GM18907 (cell line): ENCODE measurements around the gene ABLIM2.

Source experiments
- ATAC-seq: cut with Tn5 transposase; IDR thresholded peaks from one replicate; pipeline ENCODE4 v1.9.1; 2021; ENCODE audit warnings: mild to moderate bottlenecking, moderate library complexity; ENCODE audit not compliant: unreplicated experiment

The ABLIM2 gene

DNA sequence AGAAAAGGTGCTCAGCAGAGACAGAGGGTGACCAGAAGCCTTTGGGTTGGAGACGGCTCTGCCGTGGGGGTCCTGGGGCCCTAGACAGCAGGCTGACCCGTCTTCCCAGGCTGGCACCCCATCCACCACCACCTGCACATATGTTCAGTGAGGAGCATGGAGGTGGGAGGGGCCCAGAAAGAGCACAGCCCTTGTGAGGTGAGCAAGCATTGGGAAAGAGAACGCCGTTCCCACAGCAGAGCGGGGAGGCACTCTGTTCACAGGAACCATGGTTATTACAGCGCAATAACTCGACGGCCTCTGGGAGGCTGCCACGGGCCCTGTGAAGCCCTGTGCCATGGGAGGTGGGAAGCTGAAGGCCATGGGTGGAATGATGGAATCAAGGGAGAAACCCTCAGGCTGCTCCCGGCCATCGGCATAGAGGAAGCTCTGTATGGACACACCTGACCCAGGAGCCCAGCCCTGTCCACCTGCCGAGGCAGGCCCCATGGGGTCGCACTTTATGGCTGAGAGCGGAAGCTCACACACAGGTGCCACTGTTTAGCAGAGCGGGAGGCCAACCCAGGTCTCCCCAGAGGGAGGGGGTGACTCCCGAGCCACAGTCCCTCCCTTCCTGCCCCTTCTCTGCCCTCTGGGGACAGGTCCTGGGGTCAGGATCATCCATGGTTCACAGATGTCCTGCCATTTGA is 125.4 kb downstream of the ABLIM2 start:
- ATAC-seq = no peak

DNA sequence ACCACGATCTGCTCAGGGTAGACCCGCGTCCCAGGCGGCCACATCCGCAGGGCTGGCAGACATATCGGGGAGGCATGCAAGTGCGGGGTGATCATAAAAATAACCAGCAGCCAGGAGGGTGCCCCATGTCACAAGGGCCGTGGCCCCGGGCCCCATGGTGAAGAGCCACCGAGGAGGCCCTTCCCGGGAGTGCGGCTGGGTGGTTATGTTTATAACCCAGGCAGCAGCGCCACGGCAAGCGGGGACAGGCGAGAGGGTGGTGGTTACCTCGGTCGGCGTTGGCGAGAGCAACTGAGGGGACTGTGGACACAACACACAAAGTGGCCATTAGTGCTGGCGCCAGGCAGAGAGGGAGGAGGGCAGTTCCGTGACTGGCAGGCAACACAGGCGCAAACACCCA is 126.2 kb downstream of the ABLIM2 start:
- ATAC-seq = no peak

DNA sequence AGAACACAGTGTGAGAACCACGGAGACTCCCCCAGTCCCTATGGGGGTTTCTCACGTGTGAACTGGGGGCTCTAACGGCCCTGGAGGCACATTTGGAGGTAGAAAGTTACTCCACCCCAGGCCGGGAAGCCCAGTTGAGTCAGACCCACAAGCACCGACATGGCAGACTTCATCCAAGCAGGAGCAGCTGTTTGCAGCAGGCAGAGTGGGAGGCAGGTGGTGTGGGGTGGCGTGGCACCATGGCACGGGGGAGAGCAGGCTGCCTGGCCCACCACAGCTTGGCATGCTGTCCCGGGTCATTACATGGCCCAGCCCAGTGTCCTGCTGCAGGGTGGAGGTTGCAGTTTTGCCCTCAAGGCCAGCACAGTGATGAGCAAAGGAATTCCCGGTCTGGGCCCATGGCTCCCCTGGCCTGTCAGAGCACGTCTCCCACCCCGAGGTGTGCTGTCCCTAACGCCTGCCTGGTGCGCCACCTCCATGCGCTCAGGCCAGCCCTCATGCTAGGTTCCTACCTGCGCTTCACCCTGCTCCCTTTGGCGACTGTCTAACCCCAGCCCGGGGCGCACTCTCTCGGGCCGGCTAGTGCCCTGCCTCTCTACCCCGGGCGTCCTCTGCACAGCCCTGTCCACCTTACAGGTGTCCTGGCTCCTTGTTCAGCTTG is 128.4 kb downstream of the ABLIM2 start:
- no peak for ATAC-seq

- no peak for ATAC-seq
Measured at GRCh38 chr4:8029689-8030088, 128.9 kb downstream of the ABLIM2 start.

DNA sequence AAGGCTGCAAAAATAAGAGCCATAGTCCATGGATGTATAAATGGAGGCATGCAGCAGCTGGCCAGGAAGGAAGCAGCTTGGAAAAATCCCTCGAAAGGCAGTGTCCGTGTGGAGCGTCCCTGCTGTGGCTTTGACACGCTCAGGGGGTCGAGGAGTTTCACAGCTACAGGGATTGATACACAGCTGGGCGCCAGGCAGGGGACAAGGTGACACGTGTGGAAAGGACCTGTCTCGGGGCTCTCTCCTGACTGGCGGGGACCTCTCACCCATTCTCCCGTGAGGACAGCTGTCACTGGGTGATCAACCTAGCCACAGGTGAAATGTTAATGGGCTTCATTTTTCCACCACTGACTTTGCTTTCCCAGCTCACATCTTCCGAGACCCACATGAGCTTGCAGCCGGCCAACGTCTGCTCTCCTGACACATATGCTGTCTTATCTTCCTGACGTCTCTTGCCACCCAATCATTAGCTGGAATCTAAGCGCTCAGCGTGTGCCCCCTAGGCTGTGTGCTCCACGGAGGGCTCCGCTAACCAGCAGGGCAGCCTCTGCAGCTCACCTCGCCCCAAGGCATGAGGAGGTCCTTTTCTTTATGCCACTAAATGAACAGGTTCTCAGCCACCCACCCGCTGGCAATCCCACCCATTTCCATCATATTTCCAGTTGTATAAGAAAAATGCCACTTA is 129.6 kb downstream of the ABLIM2 start:
- no peak for ATAC-seq

GRCh38 chr4:8028368-8028767 is 130.2 kb downstream of the ABLIM2 start:
- no peak for ATAC-seq

DNA sequence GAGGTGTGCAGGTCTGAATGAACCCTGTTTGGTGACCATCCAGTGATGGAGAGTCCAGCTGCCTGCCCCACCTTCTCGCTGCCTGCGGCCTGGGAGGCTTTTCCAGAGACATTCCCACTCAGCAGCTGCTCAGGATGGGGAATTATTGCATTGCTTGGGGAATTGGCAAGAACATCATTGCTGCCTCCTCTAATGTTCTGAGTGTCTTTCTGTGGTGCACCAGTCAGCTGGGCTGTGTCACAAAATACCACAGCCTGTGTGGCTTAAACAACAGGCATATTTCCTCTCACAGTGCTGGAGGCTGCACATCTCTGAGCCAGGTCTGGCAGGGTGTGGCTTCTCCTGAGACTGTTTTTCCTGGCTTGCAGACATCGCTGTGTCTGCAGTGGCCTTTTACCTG is 132.2 kb downstream of the ABLIM2 start:
- ATAC-seq = no peak

GRCh38 chr4:8025668-8026067 is 132.9 kb downstream of the ABLIM2 start:
- no peak for ATAC-seq

- ATAC-seq = no peak
Measured at GRCh38 chr4:8024073-8024786, 134.4 kb downstream of the ABLIM2 start.

DNA sequence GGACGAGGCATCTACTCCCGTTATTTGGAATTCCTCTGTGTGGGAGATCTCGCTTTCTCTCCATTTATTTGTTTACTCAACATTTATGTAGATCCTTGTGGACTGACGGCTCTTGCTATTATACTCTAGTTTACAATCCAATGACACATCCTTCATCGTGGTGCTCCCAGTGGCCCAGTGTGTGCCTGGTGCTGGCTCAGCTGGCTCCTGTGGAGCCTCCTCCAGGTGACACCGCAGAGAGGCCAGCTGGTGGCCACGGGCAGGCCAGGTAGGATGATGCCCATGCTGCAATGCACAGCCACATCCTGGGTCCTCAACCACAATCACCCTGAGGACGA is 134.9 kb downstream of the ABLIM2 start:
- ATAC-seq = no peak

- ATAC-seq = no peak
Measured at GRCh38 chr4:8022767-8023695, 135.6 kb downstream of the ABLIM2 start.

DNA sequence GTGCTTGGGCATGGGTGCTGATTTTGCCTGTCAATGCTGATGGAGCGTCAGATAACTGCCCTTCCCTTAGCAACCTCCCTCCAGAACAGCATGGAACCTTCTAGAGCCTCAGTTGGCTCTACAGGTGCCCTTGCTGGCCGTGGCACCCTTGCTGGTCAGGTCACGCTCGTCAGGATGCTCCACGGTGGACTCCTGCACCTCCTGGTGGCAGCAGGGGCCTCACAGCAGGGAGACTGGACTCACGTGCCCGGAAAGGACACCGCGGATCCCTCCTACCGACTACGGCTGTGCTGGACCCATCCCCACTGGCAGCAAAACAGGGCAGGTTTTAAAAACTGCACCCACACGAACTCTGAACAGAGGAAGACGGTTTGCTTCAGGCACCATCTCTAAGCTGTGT is 136.8 kb downstream of the ABLIM2 start:
- ATAC-seq = no peak

GRCh38 chr4:8019396-8020365 is 138.9 kb downstream of the ABLIM2 start:
- ATAC-seq = no peak

- no peak for ATAC-seq
Measured at GRCh38 chr4:8016527-8016926, 142.1 kb downstream of the ABLIM2 start.

DNA sequence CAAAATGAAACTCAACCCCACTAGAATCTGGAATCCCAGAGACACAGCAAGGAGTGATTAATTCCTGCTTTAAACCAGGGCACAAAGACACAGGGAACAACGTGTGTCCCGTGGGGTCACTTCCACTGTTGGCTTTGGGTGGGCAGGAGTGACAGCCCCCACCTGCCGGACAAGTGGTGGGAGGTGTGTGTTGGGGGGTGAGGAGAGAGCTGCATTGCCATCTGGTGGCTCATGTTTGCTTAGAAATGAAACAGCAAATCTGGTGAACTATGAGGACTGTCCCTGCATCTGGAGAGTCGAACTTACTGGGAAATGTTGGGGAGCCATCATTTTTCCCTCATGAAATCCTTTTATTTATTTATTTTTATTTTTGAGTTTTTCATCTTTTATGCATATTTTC is 143.1 kb downstream of the ABLIM2 start:
- ATAC-seq = no peak

- no peak for ATAC-seq
Measured at GRCh38 chr4:8013976-8014726, 144.5 kb downstream of the ABLIM2 start.

DNA sequence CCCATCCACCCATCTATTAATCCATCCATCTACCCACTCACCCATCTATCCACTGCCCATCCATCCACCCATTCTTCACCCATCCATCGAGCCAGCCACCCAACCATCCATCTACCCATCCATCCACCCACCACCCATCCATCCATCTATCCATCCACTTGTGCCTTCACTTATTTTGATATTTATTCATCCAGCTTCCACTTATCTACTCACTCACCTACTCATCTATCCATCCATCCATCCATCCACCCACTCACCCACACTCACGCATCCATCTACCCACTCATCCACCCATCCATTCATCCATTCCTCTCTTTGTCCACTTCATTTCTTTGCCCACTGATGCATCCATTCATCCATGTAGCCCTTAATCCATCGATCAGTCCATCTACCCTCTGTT is 146.1 kb downstream of the ABLIM2 start:
- ATAC-seq = no peak

DNA sequence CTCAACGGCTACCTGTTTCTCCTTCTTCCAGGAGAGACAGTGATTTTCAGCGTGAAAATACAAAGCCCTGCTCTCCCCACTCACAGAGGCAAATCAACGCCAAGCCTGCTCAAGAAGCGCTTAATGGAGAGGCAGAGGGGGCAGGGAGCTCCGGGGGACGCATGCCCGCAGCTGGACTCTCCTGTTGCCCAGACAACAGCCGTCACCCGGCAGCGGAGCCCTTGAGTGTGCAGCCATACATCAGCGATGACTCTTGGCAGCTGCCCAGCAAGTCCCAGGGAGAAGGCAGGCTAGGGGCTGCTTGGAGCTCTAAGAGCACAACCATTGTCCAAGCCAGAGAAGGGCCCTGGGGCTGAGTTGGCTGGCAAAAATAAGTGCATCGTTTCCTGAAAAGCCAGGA is 148.0 kb downstream of the ABLIM2 start:
- ATAC-seq = no peak
